HG02571 (cell line): Measurements from ENCODE around the gene ALDH1A2.
"Not testable (repeated sequence)": the region's sequence is repeated elsewhere in the genome, so short reads cannot be mapped to it uniquely, and the experiment has no call there.

Experiments
- ATAC-seq: cut with Tn5 transposase; IDR thresholded peaks from one replicate; pipeline ENCODE4 v1.9.1; 2021; ENCODE audit warnings: mild to moderate bottlenecking, moderate library complexity; ENCODE audit not compliant: unreplicated experiment

ALDH1A2 gene

DNA sequence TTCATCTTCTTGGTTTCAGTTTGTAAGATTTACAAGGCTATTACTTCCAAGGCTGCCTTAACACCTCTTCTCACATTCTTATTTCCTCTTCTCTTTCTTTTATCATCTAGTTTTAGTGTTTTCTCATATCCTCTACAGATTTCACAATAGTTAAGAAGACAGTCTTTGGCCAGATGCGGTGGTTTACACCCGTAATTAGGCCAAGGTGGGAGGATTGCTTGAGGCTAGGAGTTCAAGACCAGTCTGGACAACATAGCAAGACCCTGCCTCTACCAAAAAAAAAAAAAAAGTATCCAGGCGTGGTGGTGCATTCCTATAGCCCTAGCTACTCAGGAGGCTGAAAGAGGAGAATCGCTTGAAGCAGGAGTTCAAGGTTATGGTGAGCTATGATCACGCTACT lies 3.5 kb upstream of the ALDH1A2 start:
- no peak for ATAC-seq

DNA sequence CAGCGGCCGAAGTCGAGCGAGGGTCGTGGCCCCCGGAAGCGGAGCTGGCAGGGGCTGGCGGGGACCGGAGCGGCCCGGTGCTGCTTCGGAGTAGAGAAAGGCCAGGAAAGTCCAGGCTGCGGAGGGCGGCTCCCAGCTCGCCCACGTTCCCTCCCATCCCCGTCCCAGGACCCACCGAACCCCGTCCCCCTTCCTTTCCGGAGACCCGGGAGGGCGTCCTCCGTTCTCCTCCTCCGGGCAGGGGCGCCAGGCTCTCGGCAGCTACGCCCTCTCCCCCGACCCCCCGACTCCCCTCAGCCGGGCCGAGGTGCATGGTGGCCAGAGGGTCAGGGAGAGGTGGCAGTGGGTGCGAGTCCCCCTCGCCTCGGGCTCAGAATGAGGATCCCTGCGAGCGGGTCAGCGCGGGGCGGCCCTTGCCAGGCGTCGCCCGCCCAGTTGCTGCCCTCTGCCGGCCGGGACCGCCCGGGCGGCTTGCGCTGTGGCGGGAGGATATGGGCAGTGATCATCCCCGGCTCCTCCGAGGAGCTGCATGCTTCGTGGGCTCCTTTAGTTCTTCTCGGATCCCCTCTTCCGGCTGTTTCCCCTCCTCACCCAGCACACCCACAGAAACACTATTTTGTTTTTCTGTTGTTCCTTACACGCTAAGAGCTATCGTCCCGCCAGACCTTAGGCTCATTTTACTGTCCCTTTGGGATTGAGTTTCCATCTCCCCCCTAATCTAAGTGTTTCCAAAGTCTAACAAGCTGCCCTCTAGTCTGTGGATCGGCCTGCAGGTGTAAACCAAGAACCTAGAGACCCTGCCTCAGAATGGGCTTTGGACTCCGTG lies 744 bp upstream of the ALDH1A2 start:
- no peak for ATAC-seq

DNA sequence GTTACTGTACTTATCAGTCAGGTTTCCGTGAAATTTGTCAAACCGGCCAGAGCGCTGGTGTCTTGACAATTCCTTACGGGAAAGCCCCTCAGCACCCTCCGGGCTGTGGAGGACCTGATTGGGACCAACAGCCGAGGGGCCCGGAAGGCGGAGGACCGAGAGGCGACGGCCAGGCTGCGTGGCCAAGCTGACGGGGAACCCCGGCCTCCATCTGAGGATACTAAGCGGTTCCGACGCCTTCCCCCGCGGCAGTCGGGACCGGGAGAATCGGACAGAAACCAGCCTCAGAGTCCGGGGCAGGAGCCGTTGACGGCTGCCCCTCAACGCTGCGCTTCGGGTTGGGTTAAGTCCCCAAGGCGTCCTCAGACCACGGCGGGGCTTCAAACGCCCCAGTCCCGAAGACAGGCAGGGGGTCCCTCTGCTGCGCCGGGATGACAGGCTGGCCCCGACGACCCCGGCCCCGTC lies 499 bp downstream of the ALDH1A2 start:
- no peak for ATAC-seq

DNA sequence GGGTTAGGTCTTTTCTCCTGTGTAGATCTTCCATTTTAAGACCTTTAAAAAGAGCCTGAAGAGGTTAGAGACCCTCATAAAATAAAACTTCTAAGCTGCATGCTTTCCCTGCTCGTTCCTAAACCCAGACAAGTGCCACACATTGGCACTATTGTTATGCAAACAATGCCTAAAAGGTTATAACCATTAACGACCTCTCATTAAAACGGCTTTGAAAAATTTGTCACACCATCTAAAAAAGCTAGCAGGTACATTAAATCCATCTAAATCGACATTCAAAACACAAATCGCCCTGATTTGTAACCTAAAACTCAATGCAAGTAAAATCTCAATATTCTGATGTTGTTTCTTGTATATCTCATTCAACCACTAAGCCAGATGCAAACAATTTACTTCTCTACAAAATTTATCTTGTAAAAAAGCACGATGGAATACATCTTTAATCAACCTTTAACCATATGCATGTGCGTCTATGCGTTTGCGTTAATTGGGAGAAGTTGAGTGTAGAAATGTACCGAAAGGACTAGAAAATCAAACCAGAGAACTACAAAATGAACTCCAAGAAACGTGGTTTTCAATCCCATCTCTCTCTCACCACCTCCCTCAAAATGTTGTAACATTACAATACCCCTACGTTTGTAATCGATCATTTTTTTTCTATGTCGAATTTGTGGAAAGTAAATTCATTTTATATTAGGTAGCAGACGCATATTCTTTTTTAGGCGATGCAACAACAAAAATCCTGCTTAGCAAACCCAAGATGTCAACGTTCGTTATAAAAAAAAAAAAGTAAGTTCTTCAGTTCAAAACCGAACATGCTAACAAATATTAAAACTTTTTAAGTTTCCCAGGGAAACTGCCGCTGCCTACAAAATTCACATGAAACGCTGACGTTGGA lies 1.2 kb downstream of the ALDH1A2 start:
- no peak for ATAC-seq

DNA sequence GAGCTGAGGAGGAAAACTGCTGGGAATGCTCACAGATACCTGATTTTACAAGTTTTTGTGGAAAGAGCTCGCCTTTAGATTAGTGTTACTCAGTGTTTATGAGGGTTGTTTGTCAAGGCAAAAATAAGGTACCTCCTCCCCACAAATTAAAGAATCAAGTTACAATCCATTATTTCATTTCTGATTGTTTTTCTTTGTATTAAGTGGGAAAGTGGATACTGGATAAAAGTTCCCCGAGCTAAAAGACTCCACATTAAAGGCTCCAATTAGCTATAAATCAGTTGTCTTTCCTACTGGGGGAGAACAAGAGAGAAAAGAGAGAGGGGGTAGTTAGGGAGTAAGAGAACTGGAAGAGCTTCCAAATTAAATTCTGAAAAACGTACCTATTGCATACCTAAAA lies 1.9 kb downstream of the ALDH1A2 start:
- ATAC-seq: no peak

DNA sequence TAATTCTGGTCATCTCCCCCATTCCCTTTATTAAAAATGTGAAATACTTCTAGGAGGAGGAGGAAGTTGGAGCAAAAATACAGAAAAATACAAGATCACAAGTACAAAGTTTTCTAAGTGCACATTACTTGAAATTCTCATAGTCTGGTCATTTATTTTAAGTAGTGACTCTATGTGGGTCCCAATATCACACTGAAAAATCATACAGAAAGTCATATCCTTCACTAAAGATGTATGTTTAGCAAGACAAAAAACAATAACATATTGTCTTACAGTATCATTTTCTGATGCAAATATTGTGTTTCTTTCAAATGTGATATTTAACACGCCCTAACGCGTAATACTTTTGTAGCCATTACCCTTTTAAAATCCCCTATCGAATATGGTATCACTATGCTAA lies 2.5 kb downstream of the ALDH1A2 start:
- ATAC-seq: no peak

DNA sequence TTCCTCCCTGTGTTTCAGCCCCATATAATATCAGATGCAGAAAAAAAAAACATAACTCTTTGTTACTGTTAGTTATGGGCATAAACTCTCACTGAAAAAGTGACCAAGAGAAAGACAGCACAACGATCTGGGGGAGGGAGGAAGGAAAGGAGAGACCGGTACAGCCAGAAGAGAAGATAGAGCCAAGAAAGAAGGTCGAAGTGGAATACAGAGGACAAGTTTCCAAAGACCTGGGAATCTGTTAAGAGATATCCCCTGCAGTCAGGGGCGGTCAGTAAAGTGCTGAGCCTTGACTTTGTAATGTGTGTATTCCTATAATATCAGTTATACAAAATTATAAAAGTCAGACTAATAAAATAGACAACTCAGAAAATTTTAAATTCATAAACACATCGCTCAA lies 3.3 kb downstream of the ALDH1A2 start:
- ATAC-seq: no peak

DNA sequence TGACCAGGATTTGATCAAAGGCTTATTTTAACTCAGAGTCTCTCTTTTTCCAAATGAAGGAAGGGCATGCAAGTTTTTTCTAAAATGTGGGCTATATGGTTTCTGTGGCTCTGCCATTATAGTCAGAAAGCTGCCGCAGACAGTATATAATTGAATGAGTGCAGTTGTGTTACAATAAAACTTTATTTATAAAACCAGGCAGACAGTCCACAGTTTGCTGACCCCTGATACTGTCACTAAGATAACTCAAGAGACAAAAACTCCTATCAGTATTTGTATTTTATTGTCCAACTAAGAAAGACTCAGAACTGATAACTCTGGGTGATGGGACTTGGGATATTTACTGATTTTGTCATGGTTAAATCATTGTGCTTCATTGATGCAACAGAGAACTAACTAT lies 4.9 kb downstream of the ALDH1A2 start:
- ATAC-seq: no peak

DNA sequence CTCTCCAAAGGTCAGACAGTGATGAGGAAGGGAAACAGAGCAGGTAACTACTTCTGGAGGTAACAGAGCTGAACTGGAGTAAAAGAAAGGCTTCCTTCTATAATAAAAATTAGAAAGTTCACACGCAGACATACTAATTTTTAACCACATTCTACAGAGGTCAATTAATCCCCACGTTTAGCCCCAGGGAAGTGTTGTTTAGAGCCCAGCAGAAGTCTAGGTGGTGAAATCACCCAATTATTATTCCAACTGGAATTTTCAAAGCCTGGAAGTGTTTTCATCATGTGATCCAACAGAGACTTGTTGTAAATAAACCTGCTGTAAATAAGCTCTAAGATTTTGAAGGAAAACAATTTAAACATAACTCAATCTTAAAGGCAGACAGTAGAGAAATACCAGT lies 6.8 kb downstream of the ALDH1A2 start:
- no peak for ATAC-seq

DNA sequence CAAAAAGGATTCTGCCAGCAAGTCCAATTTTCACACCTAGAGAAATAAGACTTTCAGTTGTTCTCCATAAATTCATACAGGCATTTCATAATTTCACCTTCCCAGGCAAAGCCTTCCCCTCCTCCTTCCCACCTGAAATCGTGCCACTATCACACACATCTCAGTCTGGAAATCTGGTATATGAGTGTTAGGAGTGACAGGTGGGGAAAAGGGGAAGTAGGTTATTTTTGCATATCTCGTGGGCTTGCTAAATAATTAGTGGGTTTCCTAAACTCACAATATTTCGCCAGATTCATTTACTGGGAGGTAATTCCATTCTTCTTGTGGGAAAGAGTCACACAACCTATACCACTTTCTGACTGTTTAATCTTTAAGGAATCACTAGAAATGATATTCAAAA lies 7.4 kb downstream of the ALDH1A2 start:
- ATAC-seq: no peak

DNA sequence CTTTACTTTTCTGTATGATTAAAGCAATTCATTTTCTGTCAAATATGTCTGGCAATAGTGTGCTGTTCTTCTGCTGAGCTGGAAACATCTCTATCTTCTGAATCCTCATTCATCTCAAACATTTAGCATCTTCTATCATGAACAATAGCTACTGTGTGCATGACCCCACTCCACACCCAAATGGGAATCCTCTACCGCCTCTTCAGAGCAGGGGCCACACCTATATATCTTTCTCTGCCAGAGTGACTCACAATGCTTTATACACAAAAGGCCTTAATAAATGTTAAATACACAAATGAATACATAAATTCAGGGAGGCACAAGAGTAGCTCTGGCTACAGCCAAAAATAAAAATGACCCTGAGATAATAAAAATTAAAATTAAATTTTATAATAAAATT lies 8.0 kb downstream of the ALDH1A2 start:
- no peak for ATAC-seq

DNA sequence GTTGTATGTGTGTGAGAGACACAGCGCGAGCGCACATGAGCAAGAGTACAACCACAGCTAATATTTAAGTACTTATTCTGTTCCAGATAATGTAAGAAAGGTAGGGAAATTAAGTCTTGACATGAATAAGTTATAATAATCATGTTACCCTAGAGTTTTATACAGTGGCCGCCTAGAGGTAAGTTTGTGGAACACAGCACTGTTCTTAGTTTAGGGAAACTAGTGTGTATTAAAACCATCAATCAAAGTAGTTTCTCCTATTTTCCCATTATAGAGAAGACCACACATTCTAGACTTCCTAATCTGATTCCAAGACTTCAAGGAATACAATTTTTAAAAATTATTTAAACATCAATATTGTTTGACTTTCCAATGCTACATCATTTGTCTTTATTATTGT lies 9.5 kb downstream of the ALDH1A2 start:
- ATAC-seq: no peak

DNA sequence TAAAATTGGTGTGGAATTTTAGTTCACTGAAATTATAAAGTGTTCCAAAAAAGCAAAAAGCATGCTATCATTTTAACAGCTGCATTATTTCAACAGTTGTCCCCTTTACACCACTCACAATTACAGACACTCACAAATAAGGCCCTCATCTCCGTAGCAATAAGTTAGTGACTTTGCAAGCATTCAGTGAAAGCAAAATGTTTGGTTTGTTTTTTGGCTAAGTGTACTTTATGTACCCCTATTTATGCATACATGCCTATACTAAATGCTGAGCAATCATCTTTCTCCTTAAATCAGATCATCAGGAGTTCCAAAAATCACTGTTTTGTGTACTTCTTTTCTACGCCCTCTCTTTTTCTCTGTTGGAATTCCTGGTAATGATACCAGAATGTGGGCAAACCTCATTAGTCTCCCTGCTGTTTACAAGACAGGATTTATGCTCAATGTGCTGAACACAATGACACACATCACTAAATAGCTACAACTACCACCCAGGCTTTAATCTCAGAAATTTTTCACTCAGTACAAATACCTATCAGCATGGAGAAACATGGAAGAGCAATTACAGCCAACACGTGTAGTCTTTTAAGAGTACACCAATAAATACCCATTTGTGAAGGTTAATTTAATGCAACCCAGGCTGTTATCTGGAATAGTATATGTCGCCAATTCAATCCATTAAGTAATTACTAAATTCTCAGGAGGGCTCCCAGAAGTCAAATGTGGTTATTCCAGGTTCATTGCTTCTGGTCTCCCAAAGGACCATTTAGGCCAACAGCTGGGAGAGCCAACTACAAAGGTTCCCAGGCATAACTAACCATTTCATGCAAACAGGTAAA lies 12.0 kb downstream of the ALDH1A2 start:
- no peak for ATAC-seq

DNA sequence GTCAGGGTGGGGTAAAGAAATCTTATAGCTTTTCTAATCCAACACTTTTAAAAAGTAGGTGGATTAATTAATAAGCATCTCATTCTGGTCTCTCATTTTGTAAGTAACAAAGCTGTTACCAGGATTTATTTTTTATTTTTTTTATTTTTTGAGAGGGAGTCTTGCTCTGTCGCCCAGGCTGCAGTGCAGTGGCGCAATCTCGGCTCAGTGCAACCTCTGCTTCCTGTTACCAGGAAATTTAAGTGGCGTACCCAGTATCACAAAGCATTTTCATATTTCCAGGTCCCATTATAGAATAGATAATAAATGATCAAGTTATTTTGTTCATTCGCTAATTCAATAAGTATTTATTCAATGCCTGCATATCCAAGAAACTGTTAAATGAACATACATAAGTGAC lies 13.2 kb downstream of the ALDH1A2 start:
- no peak for ATAC-seq

DNA sequence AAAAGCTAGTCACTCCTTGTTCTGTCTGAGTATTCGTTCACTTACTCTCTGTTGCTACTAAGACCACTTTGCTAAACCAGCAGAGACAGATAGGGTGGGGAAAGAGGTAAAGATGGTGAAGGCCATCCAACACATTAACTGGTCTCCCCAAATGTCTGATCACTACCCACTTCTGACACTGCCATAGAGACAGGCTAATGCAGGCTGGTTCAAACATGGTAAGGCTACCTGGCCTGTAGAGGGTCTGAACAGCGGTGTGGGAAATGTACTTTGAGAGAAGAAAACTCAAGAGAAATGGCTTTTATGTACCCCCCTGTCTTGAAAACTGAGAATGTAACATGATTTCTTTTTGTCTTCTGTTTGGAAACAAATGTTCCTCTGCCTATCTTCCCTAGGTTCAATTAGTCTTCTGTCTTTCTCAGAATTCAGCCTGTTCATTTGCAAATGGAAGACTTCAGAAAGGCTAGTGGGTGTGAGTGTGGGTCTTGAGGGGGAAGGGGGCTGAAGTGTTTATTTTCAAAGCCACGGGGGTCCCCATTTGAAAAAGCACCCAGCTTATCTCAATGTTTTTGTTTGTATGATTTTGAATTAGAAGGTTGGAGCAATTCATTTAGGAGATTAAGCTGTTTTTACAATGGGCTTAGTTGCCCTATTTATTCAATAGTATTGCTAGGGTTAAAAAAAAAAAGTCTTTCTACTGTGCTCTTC lies 15.8 kb downstream of the ALDH1A2 start:
- no peak for ATAC-seq

DNA sequence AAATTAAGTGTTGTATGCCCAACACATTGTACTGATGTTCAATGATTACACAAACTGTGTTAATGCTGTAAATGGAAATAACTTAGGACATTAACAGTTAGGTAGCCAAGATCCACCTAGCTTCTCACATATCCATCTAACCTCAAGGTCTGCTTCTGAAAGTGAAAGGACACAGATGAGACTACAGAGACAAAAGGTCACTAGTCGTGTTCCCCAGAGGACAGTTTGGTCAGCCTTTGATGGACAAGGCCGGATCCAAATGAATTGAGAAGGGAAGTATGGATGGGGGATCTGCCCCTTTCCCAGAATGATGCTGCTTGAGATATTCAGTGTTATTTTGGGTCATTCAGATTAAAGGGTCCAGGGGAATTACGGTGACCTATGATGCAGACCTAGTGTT lies 17.2 kb downstream of the ALDH1A2 start:
- no peak for ATAC-seq

DNA sequence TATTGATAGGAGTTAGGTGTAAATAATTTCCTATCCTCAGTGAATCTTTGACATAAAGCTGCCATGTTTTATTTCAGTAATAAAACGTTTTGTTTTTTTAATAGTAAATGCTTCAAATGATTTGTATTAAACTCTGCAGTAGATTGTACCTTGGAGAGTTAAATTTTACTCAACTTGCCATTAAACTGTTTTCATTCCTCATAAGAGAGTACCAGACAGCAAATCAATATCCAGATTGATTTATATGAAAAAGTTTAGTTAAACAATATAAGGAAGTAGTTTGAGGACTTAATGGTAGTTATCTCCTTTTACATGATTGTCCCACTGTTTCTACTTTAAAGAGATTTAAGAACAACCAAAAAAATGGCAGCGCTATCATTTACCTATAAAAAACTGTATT lies 18.4 kb downstream of the ALDH1A2 start:
- ATAC-seq: no peak

DNA sequence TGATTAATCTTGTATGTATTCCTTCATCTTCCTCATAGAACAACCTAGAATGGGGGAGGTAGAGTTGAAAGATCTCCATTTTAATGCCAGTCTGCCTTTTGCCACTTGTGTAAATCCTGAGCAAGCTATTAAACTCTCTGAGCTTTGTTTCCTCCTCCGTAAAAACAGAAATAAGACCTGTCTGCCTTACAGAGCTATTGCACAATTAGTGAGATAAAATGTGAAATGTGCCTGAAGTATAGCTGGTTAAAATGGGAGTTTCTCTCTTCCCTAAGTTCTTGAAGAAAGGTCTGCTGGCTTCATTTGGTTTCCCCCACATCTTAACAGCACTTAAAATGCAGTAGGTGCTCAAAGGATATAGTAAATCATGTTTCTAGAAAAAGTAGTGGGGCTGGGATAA lies 19.0 kb downstream of the ALDH1A2 start:
- no peak for ATAC-seq

DNA sequence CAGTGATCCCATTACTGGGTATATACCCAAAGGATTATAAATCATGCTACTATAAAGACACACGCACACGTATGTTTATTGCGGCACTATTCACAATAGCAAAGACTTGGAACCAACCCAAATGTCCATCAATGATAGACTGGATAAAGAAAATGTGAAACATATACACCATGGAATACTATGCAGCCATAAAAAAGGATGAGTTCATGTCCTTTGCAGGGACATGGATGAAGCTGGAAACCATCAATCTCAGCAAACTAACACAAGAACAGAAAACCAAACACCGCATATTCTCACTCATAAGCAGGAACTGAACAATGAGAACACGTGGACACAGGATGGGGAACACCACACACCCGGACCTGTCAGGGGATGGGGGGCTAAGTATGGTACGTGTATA lies 20.1 kb downstream of the ALDH1A2 start:
- ATAC-seq: not testable (repeated sequence)

DNA sequence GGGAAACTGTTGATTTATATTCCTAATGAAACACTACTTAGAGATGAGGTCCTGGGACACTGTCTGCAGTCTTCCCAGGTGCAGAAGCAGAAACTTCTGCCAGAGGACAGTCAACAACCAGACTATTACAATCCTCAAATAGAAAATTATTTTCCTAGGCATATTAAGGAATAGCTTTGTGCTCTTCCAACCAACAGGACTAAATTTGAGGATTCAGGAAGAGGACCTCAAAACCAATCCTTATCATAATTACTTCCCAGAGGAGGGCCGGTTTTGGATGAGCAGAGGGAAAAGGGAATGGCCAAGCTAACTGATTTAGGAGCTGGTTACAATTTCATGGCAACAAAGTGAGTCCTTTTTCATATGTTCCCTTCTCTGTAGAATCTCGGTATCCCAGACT lies 21.0 kb downstream of the ALDH1A2 start:
- no peak for ATAC-seq
